Umbilical cord (tissue), 2 donors: ENCODE results near the gene C14orf180. TPM values are rescaled to one million over a fixed set of nuclear protein-coding genes. Genes with fewer than 3 reads are reported as not detected.

Experiments
- DNase-seq: peaks from one replicate; pipeline ENCODE4 v3.0.0-alpha.2; 2015; ENCODE audit warnings: low spot score
- total RNA-seq: library from RNA; depleted of rRNA; stranded (reverse); fragments of >200 nt; gene quantifications from one replicate; pipeline ENCODE4 v1.2.3, GENCODE V29; 2014; ENCODE audit warnings: low replicate concordance; ENCODE audit not compliant: insufficient read depth

The C14orf180 gene
- total RNA-seq: 5.1 TPM

- no peak for DNase-seq
Measured at GRCh38 chr14:104579507-104579906, at the start of gene C14orf180. Gene C14orf180, plus strand, starts transcription at chr14:104579764. Its CDS starts 6,667 bp downstream, at chr14:104586431.

GRCh38 chr14:104530646-104531045 lies 48.9 kb upstream of the C14orf180 start:
- no peak for DNase-seq

GRCh38 chr14:104531421-104532190 lies 48.0 kb upstream of the C14orf180 start:
- no peak for DNase-seq

- no peak for DNase-seq
Measured at GRCh38 chr14:104532191-104532555, 47.4 kb upstream of the C14orf180 start.

- DNase-seq: no peak
Measured at GRCh38 chr14:104534036-104534435, 45.5 kb upstream of the C14orf180 start.

- peak; percentile 91 for DNase-seq
Measured at GRCh38 chr14:104536942-104537612, 42.5 kb upstream of the C14orf180 start.

GRCh38 chr14:104537613-104537988 lies 42.0 kb upstream of the C14orf180 start:
- DNase-seq: no peak

GRCh38 chr14:104541905-104542465 lies 37.6 kb upstream of the C14orf180 start:
- DNase-seq: peak; percentile 95

- DNase-seq: no peak
Measured at GRCh38 chr14:104542871-104543830, 36.4 kb upstream of the C14orf180 start.

- DNase-seq: no peak
Measured at GRCh38 chr14:104544362-104544961, 35.1 kb upstream of the C14orf180 start.

- DNase-seq: no peak
Measured at GRCh38 chr14:104545151-104545941, 34.2 kb upstream of the C14orf180 start.

GRCh38 chr14:104545942-104546501 lies 33.5 kb upstream of the C14orf180 start:
- peak; percentile 67 for DNase-seq

- no peak for DNase-seq
Measured at GRCh38 chr14:104546591-104547309, 32.8 kb upstream of the C14orf180 start.

- DNase-seq: no peak
Measured at GRCh38 chr14:104547310-104547997, 32.1 kb upstream of the C14orf180 start.

- DNase-seq: no peak
Measured at GRCh38 chr14:104547998-104548700, 31.4 kb upstream of the C14orf180 start.

- DNase-seq: no peak
Measured at GRCh38 chr14:104548802-104549535, 30.6 kb upstream of the C14orf180 start.
